ENCODE results near the gene RTN4RL1. TPM values are rescaled to one million over a fixed set of nuclear protein-coding genes. Genes with fewer than 3 reads are reported as not detected.
A peak's percentile ranks its signal among the peaks of the same experiment; 100 is the strongest.

Gene RTN4RL1
- total and polyA plus RNA-seq, 11 donors = 1.7 to 4.9 (median 2.7) TPM

DNA sequence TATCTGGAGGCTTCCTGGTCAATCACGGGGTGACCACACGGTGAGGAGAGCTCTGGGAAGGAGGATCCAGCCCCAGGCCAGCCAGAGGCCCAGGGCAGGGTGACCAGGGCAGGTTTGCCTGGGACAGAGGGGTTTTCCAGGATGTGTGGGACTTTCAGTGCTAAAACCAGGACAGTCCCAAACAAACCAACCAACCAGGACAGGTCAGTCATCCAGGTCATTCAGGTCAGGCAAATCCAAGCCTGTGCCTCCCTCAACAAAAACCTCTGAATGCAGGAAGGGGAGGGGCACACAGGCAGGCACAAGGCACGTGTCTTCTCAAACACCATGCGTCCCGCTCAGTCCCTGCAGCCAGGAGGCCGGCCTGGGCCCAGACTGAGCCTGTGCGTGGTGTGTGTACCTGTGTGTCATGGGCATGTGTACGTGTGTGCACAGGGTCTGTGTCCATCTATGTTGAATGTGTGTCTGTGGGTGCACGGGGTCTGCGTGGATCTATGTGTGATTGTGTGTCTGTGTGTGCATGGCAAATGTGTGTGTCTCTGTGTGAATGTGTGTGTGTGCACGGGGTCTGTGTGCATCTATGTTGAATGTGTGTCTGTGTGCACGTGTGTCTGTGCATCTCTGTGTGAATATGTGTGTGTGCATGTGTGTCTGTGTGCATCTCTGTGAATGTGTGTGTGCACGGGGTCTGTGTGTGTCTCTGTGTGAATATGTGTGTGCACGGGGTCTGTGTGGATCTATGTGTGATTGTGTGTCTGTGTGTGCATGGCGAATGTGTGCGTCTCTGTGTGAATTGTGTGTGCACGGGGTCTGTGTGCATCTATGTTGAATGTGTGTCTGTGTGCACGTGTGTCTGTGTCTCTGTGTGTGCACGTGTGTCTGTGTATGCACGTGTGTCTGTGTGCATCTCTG lies 78.9 kb downstream of the RTN4RL1 start:
- Histone ChIP-seq H3K36me3 (no peaks in the 10 kb centered on the region), H3K27ac (peak overlapping the region in 1 of 12 donors; percentile 18), H3K4me3 (no peak overlapping the region), H3K4me1 (peaks cover 0 to 28% (median 0%) of the 10 kb centered on the region in 12 donors), H3K27me3 (no peaks in the 10 kb centered on the region), H3K9me3 (no peaks in the 10 kb centered on the region)
- 79 to 83% (median 80%) methylated on average over 16 to 20 of the region's 20 CpGs for WGBS, 4 donors
- ATAC-seq (no peak), DNase-seq (peak in 1 of 5 donors; percentile 9)
- intact Hi-C loops (cut with DNase I) = loop anchor here in 1 of 10 donors (5.0 kb wide), 1 partner anchor 51 kb away; no protein-coding TSS in a partner anchor
- TF ChIP-seq POLR2A (IDR thresholded peaks at IDR 0.05) = no peak
- TF ChIP-seq, protein P1, sequence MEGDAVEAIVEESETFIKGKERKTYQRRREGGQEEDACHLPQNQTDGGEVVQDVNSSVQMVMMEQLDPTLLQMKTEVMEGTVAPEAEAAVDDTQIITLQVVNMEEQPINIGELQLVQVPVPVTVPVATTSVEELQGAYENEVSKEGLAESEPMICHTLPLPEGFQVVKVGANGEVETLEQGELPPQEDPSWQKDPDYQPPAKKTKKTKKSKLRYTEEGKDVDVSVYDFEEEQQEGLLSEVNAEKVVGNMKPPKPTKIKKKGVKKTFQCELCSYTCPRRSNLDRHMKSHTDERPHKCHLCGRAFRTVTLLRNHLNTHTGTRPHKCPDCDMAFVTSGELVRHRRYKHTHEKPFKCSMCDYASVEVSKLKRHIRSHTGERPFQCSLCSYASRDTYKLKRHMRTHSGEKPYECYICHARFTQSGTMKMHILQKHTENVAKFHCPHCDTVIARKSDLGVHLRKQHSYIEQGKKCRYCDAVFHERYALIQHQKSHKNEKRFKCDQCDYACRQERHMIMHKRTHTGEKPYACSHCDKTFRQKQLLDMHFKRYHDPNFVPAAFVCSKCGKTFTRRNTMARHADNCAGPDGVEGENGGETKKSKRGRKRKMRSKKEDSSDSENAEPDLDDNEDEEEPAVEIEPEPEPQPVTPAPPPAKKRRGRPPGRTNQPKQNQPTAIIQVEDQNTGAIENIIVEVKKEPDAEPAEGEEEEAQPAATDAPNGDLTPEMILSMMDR (IDR thresholded peaks at IDR 0.05) = no peak

DNA sequence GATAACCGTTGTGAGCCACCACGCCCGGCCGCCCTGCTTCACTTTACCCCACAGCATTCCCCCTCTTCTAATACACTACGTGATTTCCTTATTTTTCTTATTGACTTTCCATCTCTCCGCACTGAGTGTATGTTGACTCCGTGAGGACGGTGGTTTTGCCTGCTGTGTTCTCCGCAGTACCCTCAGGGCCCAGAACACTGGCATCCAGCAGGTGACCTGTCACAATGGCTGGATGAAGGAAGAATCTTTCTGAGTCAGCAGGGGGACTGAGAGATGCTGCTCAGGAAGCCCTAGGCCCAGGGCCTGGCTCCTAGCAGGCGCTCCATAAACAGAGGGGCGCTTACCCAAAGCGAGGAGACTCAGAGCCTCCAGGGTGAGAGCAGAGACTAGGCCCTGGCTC lies 79.5 kb downstream of the RTN4RL1 start:
- Histone ChIP-seq H3K4me1 (peaks cover 0 to 28% (median 1%) of the 10 kb centered on the region in 12 donors), H3K36me3 (no peaks in the 10 kb centered on the region), H3K27me3 (no peaks in the 10 kb centered on the region), H3K4me3 (no peak overlapping the region), H3K9me3 (no peaks in the 10 kb centered on the region), H3K27ac (peak overlapping the region in 1 of 12 donors; percentile 18)
- ATAC-seq = no peak
- DNase-seq = no peak
- TF ChIP-seq, protein P1 (IDR thresholded peaks at IDR 0.05) = no peak
- no peak for TF ChIP-seq POLR2A (IDR thresholded peaks at IDR 0.05)
- WGBS, 4 donors = 91 to 96% (median 94%) methylated on average over 12 of the region's 12 CpGs
- intact Hi-C loops (cut with DNase I) = loop anchor here in 1 of 10 donors (5.0 kb wide), 1 partner anchor 52 kb away; no protein-coding TSS in a partner anchor

DNA sequence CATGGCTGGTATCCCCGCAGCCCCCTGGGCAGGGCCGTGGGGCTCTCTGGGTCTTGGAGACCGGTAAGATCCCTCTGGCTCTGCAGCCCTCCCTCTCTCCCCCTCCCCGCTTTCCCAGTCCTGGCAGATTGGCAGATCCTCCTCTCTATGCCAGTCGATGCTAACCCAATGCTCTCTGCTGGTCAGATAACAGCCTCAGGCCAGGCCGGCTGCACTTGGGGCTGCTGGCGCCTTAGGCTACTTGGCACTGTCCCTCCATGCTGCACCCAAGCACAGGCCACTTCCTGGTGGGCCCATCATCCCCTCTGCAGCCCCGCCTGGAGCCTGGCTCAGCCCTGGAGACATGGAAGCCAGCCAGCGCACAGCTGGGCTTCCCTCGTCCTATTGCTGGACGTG lies 81.7 kb downstream of the RTN4RL1 start:
- ATAC-seq = no peak
- TF ChIP-seq POLR2A (IDR thresholded peaks at IDR 0.05) = no peak
- TF ChIP-seq, protein P1 (IDR thresholded peaks at IDR 0.05) = no peak
- H3K27me3 ChIP-seq = no peaks in the 10 kb centered on the region
- H3K27ac ChIP-seq = no peak overlapping the region
- no peaks in the 10 kb centered on the region for H3K36me3 ChIP-seq
- WGBS, 4 donors = 56 to 66% (median 64%) methylated on average over 5 to 11 of the region's 11 CpGs
- no peak overlapping the region for H3K4me3 ChIP-seq
- no peak for DNase-seq
- intact Hi-C loops (cut with DNase I) = no loop called here
- H3K4me1 ChIP-seq = peaks cover 0 to 39% (median 3%) of the 10 kb centered on the region in 12 donors
- no peaks in the 10 kb centered on the region for H3K9me3 ChIP-seq

DNA sequence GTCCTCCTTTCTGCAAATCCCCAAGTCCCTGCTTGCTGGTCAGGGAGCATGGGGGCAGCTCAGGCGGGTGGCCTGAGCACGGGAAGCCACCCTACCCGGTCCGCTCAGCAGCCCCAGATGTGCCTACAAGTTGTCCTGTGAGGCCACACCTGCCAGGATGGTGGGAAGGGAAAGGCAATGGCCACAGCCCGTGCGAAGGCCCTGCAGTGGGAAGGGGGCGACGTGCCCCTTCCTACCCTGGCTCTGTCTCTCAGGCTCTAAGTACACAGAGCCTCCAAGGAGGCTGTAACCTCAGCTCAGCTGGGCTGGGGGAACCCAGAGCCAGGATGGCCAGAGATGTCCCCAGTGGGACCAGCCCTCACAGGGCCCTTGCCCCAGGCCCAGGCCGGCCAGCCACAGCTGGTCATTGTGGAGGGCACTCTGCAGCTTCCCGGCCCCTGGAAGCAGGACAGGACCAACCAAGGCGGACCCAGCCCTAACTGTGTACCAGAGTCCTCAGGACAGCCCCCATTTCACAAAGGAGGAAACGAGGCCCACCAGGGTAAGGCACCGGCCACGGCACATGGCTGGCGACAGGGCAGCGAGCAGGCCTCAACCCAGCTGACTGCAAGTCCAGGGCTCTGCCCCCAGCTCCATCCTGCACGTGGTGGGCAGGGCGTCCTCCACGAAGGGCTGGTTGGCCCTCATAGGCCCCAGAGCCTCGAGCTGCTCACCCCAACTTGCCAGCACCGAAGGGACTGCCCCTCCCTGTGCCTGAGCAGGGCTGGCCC lies 82.3 kb downstream of the RTN4RL1 start:
- TF ChIP-seq, protein P1 (IDR thresholded peaks at IDR 0.05) = no peak
- TF ChIP-seq POLR2A (IDR thresholded peaks at IDR 0.05) = no peak
- DNase-seq = no peak
- H3K27ac ChIP-seq = no peak overlapping the region

More for the DNA sequence above, 82.3 kb downstream of the RTN4RL1 start:
- intact Hi-C loops (cut with DNase I) = no loop called here
- Histone ChIP-seq H3K27me3 (no peaks in the 10 kb centered on the region), H3K4me3 (no peak overlapping the region), H3K9me3 (no peaks in the 10 kb centered on the region), H3K36me3 (no peaks in the 10 kb centered on the region), H3K4me1 (peaks cover 0 to 34% (median 2%) of the 10 kb centered on the region in 12 donors)
- WGBS, 4 donors = 89 to 93% (median 90%) methylated on average over 14 to 21 of the region's 21 CpGs
- no peak for ATAC-seq

All from heart left ventricle (tissue), 16 donors.